ENCODE results near the gene FOXD4L1. TPM values are rescaled to one million over a fixed set of nuclear protein-coding genes. Genes with fewer than 3 reads are reported as not detected.

FOXD4L1 gene
- total RNA-seq = under 1 TPM in 1 of 2 donors, not detected in 1; 0.34 TPM

GRCh38 chr2:113498365-113498764, at the start of gene FOXD4L1:
FOXD4L1 (plus strand) TSS chr2:113498665; CDS start chr2:113499257, 592 bp downstream.

Other genes starting within 250 kb of the FOXD4L1 start
- under 1 TPM in 1 of 2 donors, not detected in 1; under 0.01 TPM for gene PAX8, start 219.7 kb upstream of the FOXD4L1 start, total RNA-seq
- 10 to 100 TPM; 13.4 to 19.0 TPM for gene ZNG1B, start 61.0 kb upstream of the FOXD4L1 start, total RNA-seq
- gene RABL2A, start 128.6 kb downstream of the FOXD4L1 start, total RNA-seq = 10 to 100 TPM in 1 of 2 donors, 1 to 10 TPM in 1; 4.3 to 22.0 TPM